ENCODE results near the gene NUCKS1. TPM values are rescaled to one million over a fixed set of nuclear protein-coding genes. Genes with fewer than 3 reads are reported as not detected.

Gene NUCKS1
- total RNA-seq, 1 experiment from 2014 or later, result 401 TPM

DNA sequence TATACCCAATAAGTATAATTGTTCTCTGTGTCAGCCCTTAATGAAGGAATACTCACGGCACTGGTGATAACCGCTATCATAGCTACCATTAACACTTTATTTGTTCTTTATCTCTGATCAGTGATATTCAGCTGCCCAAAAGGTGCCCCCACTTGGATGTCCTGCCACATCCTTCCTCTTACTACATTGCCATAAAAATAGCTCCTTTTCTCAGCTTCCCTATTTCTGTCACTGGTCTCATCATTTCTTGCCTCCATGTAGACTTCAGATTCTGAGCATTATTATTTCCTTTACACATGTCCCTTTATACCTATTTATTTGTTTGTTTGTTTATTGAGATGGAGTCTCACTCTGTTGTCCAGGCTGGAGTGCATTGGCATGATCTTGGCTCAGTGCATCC lies 28.0 kb upstream of the NUCKS1 start:
- H3K4me1 Mint-ChIP-seq, result peaks cover 13% of the 10 kb centered on the region

More for the DNA sequence above, 28.0 kb upstream of the NUCKS1 start:
- ATAC-seq (no peak), DNase-seq (ENCODE audit: low spot score) (no peak)
- Mint-ChIP-seq H3K4me3 (no peak overlapping the region), H3K27me3 (ENCODE audit: low read depth) (peaks cover 57% of the 10 kb centered on the region), H3K36me3 (peaks cover 4% of the 10 kb centered on the region; the same call in 1 of the 2 replicates), H3K9me3 (peaks cover 27% of the 10 kb centered on the region), H3K27ac (no peak overlapping the region)
- TF ChIP-seq, protein P1, sequence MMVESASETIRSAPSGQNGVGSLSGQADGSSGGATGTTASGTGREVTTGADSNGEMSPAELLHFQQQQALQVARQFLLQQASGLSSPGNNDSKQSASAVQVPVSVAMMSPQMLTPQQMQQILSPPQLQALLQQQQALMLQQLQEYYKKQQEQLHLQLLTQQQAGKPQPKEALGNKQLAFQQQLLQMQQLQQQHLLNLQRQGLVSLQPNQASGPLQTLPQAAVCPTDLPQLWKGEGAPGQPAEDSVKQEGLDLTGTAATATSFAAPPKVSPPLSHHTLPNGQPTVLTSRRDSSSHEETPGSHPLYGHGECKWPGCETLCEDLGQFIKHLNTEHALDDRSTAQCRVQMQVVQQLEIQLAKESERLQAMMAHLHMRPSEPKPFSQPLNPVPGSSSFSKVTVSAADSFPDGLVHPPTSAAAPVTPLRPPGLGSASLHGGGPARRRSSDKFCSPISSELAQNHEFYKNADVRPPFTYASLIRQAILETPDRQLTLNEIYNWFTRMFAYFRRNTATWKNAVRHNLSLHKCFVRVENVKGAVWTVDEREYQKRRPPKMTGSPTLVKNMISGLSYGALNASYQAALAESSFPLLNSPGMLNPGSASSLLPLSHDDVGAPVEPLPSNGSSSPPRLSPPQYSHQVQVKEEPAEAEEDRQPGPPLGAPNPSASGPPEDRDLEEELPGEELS (CRISPR knock-in tag; IDR thresholded peaks at IDR 0.05), result no peak
- TF ChIP-seq ELF4 (CRISPR knock-in tag; IDR thresholded peaks at IDR 0.05; ENCODE audit: low read depth), result no peak
- TF ChIP-seq, protein P2, sequence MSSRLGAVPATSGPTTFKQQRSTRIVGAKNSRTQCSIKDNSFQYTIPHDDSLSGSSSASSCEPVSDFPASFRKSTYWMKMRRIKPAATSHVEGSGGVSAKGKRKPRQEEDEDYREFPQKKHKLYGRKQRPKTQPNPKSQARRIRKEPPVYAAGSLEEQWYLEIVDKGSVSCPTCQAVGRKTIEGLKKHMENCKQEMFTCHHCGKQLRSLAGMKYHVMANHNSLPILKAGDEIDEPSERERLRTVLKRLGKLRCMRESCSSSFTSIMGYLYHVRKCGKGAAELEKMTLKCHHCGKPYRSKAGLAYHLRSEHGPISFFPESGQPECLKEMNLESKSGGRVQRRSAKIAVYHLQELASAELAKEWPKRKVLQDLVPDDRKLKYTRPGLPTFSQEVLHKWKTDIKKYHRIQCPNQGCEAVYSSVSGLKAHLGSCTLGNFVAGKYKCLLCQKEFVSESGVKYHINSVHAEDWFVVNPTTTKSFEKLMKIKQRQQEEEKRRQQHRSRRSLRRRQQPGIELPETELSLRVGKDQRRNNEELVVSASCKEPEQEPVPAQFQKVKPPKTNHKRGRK (CRISPR knock-in tag; IDR thresholded peaks at IDR 0.05; ENCODE audit: borderline replicate concordance), result no peak
- no peak for TF ChIP-seq CBFB (CRISPR knock-in tag; IDR thresholded peaks at IDR 0.05; ENCODE audit: low read depth)
- TF ChIP-seq TEAD4 (CRISPR knock-in tag; IDR thresholded peaks at IDR 0.05), result no peak
- no peak for TF ChIP-seq SMAD4 (CRISPR knock-in tag; IDR thresholded peaks at IDR 0.05)
- no peak for TF ChIP-seq MYBL2 (CRISPR knock-in tag; IDR thresholded peaks at IDR 0.05)
- TF ChIP-seq NFYB (CRISPR knock-in tag; conservative IDR thresholded peaks at IDR 0.05; ENCODE audit: low read depth), result no peak
- TF ChIP-seq NR2C2 (CRISPR knock-in tag; IDR thresholded peaks at IDR 0.05), result no peak
- TF ChIP-seq ZNF121 (CRISPR knock-in tag; IDR thresholded peaks at IDR 0.05), result no peak
- TF ChIP-seq CREB1 (CRISPR knock-in tag; IDR thresholded peaks at IDR 0.05), result no peak
- no peak for TF ChIP-seq SMAD3 (CRISPR knock-in tag; IDR thresholded peaks at IDR 0.05; ENCODE audit: borderline replicate concordance)
- no peak for TF ChIP-seq TEAD1 (CRISPR knock-in tag; IDR thresholded peaks at IDR 0.05)
- no peak for TF ChIP-seq ZNF671 (CRISPR knock-in tag; IDR thresholded peaks at IDR 0.05)
- no peak for TF ChIP-seq ZBTB43 (CRISPR knock-in tag; IDR thresholded peaks at IDR 0.05)
- no peak for TF ChIP-seq HMGXB4 (CRISPR knock-in tag; IDR thresholded peaks at IDR 0.05)
- no peak for TF ChIP-seq ZNF425 (CRISPR knock-in tag; conservative IDR thresholded peaks at IDR 0.05)
- TF ChIP-seq, protein P3, sequence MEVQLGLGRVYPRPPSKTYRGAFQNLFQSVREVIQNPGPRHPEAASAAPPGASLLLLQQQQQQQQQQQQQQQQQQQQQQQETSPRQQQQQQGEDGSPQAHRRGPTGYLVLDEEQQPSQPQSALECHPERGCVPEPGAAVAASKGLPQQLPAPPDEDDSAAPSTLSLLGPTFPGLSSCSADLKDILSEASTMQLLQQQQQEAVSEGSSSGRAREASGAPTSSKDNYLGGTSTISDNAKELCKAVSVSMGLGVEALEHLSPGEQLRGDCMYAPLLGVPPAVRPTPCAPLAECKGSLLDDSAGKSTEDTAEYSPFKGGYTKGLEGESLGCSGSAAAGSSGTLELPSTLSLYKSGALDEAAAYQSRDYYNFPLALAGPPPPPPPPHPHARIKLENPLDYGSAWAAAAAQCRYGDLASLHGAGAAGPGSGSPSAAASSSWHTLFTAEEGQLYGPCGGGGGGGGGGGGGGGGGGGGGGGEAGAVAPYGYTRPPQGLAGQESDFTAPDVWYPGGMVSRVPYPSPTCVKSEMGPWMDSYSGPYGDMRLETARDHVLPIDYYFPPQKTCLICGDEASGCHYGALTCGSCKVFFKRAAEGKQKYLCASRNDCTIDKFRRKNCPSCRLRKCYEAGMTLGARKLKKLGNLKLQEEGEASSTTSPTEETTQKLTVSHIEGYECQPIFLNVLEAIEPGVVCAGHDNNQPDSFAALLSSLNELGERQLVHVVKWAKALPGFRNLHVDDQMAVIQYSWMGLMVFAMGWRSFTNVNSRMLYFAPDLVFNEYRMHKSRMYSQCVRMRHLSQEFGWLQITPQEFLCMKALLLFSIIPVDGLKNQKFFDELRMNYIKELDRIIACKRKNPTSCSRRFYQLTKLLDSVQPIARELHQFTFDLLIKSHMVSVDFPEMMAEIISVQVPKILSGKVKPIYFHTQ (CRISPR knock-in tag; IDR thresholded peaks at IDR 0.05), result no peak
- no peak for TF ChIP-seq RELA (CRISPR knock-in tag; IDR thresholded peaks at IDR 0.05; ENCODE audit: borderline replicate concordance)
- CTCF ChIA-PET, result no interaction called here
- POLR2A ChIA-PET, result no interaction called here
